Small intestine (tissue), 16 donors: Measurements from ENCODE around the gene NLRP14. TPM values are rescaled to one million over a fixed set of nuclear protein-coding genes. Genes with fewer than 3 reads are reported as not detected.

Source experiments
- DNase-seq, 2 donors: peaks; one replicate each; pipeline versions ENCODE4 v3.0.0 to v3.0.0-alpha.2; 2013
- FAIRE-seq: peaks from 2 replicates; lab custom pipeline; 2012; peaks lifted over from hg19 to GRCh38; lab: Jason Lieb, UNC
- H3K27ac ChIP-seq, 3 donors: one replicate each; pipeline ENCODE4 v1.5.1; 2013; ENCODE audit warnings: low read length in 2 of 3, mild to moderate bottlenecking in 2 of 3, control low read depth in 1 of 3, inconsistent platforms in 1 of 3, low read depth in 1 of 3, moderate library complexity in 1 of 3
- H3K27me3 ChIP-seq, 3 donors: one replicate each; pipeline ENCODE4 v1.6.1; 2013; ENCODE audit warnings: low read length in 3 of 3, inconsistent platforms in 1 of 3; ENCODE audit not compliant: control insufficient read depth in 3 of 3, insufficient read depth in 3 of 3
- H3K36me3 ChIP-seq, 3 donors: one replicate each; pipeline ENCODE4 v1.6.1; 2013; ENCODE audit warnings: low read length in 3 of 3, inconsistent platforms in 1 of 3, low read depth in 1 of 3, mild to moderate bottlenecking in 1 of 3, moderate library complexity in 1 of 3; ENCODE audit not compliant: control insufficient read depth in 3 of 3, insufficient read depth in 2 of 3
- H3K4me1 ChIP-seq, 3 donors: one replicate each; pipeline ENCODE4 v1.6.1; 2013; ENCODE audit warnings: low read length in 2 of 3, inconsistent platforms in 1 of 3, low read depth in 1 of 3, mild to moderate bottlenecking in 1 of 3, moderate library complexity in 1 of 3; ENCODE audit not compliant: control insufficient read depth in 3 of 3, insufficient read depth in 2 of 3
- H3K4me3 ChIP-seq, 3 donors: one replicate each; pipeline ENCODE4 v1.5.1; 2013; ENCODE audit warnings: low read length in 3 of 3, control low read depth in 1 of 3, inconsistent platforms in 1 of 3, low read depth in 1 of 3, mild to moderate bottlenecking in 1 of 3, moderate library complexity in 1 of 3
- H3K9me3 ChIP-seq, 2 donors: one replicate each; pipeline ENCODE4 v1.6.1; 2013; ENCODE audit warnings: low read depth in 1 of 2, low read length in 1 of 2; ENCODE audit not compliant: control insufficient read depth in 2 of 2, insufficient read depth in 1 of 2
- WGBS, 3 donors: extraction: QIAGEN DNeasy Blood & Tissue Kit; methylation state at CpG; one replicate each; pipeline ENCODE4 v1.1.7; 2013; 5-methylcytosine and 5-hydroxymethylcytosine counted together
- long read RNA-seq, 10 donors: transcript quantifications; one replicate each; lab custom pipeline, GENCODE V29; 2026
- polyA plus RNA-seq, 4 donors: library from polyadenylated mRNA; stranded (reverse) in 3 of 4; unstranded in 1 of 4; fragments of 200-250 nt in 3 of 4; fragments of 120-200 nt in 1 of 4; gene quantifications; one replicate each; pipeline versions ENCODE4 v1.2.1 to v1.2.3, GENCODE V29; 2013
- donor health status: healthy with polysubstance abuse.
- donor health status: control.
- donor health status: control.
- donor health status: Bipolar disorder and iron deficiency.
- donor health status: healthy.

Gene NLRP14, protein sequence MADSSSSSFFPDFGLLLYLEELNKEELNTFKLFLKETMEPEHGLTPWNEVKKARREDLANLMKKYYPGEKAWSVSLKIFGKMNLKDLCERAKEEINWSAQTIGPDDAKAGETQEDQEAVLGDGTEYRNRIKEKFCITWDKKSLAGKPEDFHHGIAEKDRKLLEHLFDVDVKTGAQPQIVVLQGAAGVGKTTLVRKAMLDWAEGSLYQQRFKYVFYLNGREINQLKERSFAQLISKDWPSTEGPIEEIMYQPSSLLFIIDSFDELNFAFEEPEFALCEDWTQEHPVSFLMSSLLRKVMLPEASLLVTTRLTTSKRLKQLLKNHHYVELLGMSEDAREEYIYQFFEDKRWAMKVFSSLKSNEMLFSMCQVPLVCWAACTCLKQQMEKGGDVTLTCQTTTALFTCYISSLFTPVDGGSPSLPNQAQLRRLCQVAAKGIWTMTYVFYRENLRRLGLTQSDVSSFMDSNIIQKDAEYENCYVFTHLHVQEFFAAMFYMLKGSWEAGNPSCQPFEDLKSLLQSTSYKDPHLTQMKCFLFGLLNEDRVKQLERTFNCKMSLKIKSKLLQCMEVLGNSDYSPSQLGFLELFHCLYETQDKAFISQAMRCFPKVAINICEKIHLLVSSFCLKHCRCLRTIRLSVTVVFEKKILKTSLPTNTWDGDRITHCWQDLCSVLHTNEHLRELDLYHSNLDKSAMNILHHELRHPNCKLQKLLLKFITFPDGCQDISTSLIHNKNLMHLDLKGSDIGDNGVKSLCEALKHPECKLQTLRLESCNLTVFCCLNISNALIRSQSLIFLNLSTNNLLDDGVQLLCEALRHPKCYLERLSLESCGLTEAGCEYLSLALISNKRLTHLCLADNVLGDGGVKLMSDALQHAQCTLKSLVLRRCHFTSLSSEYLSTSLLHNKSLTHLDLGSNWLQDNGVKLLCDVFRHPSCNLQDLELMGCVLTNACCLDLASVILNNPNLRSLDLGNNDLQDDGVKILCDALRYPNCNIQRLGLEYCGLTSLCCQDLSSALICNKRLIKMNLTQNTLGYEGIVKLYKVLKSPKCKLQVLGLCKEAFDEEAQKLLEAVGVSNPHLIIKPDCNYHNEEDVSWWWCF
- polyA plus RNA-seq, result under 1 TPM in 2 of 4 donors, not detected in 2; 0.03 to 0.97 TPM
- long read RNA-seq, donor 1, result 0 reads
- long read RNA-seq, donor 2, result 0 reads
- long read RNA-seq, donor 3, result 0 reads
- long read RNA-seq, donor 4, result 0 reads
- long read RNA-seq, donor 5, result 0 reads
- long read RNA-seq, donor 6, result 0 reads
- long read RNA-seq, donor 7, result 0 reads
- long read RNA-seq, donor 8, result 0 reads
- long read RNA-seq, donor 9, result 0 reads
- long read RNA-seq, donor 10, result 0 reads

DNA sequence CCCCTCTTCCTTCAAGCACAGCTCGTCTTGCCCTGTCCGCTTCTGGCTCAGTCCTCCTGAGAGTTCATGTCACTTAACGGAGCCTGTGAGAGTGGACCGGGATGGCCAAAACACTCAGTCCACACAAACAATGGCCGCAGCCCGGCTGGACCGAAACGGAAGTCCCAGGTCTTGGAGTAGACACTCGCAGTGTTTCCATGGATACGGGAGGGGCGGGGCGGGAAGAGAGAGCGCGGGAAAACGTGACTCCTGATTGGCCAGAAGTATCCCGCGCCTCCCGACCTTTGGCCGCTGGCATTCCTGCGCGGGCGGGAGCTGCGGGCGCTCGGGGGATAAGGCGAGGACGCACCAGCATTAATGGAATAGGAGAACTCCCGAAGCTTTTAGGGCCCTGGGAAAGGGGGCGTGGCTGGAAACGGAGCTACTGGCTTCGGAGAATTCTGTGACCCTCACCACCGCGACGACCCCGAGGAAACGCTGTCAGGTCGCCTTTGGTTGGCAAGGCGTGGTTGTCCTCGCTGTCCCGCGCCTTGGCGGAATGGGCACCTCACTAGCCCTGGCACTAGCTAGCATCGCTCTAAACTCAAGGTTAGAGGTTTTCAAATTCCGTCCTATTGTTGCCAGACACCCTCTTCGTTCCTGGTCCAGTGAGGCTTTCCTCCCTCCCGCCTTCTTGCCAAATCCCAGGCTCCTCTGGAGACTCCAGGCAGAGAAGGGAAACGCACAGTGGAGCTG lies at the start of gene NLRP14, which contains the start of gene ZNF214:
Gene NLRP14, plus strand, starts transcription at position 297 of the 735 bp plus-strand sequence. CDS start 18,108 bp downstream, outside the sequence.
Gene ZNF214, minus strand, starts transcription at position 164 of the 735 bp plus-strand sequence. CDS start 17,511 bp downstream, outside the sequence.
- peaks cover 0 to 4% (median 3%) of the 10 kb centered on the region in 3 donors for H3K4me1 ChIP-seq
- H3K27ac ChIP-seq, result peak within 1 kb of the TSS in 2 of 3 donors; percentile 83 to 92
- peaks cover 0 to 4% (median 0%) of the 10 kb centered on the region in 3 donors for H3K36me3 ChIP-seq
- WGBS, 3 donors, result 3 to 6% (median 5%) methylated on average over 47 of the region's 47 CpGs
- DNase-seq (peak; percentile 97 to 99), FAIRE-seq (no peak)
- H3K9me3 ChIP-seq, result peaks cover 0 to 3% of the 10 kb centered on the region in 2 donors
- no peaks in the 10 kb centered on the region for H3K27me3 ChIP-seq
- H3K4me3 ChIP-seq, result peak within 1 kb of the TSS; percentile 27 to 95 (median 73)

- no peak overlapping the region for H3K4me3 ChIP-seq
- no peaks in the 10 kb centered on the region for H3K9me3 ChIP-seq
- FAIRE-seq, result no peak
- H3K36me3 ChIP-seq, result no peaks in the 10 kb centered on the region
- no peak overlapping the region for H3K27ac ChIP-seq
- no peaks in the 10 kb centered on the region for H3K4me1 ChIP-seq
- no peaks in the 10 kb centered on the region for H3K27me3 ChIP-seq
- whole genome bisulfite sequencing, 3 donors, result 73 to 80% (median 78%) methylated on average over 2 of the region's 2 CpGs
- DNase-seq, result no peak
Observed at GRCh38 chr11:6979365-6979764, 40.9 kb upstream of the NLRP14 start.

- no peaks in the 10 kb centered on the region for H3K36me3 ChIP-seq
Observed at GRCh38 chr11:6986487-6986886, 33.8 kb upstream of the NLRP14 start.

GRCh38 chr11:6988506-6988905 lies 31.8 kb upstream of the NLRP14 start:
- no peaks in the 10 kb centered on the region for H3K27me3 ChIP-seq
- no peaks in the 10 kb centered on the region for H3K4me1 ChIP-seq
- DNase-seq (no peak), FAIRE-seq (no peak)
- H3K4me3 ChIP-seq, result no peak overlapping the region
- H3K27ac ChIP-seq, result no peak overlapping the region
- H3K9me3 ChIP-seq, result no peaks in the 10 kb centered on the region
- no peaks in the 10 kb centered on the region for H3K36me3 ChIP-seq

More at GRCh38 chr11:6986487-6986886, 33.8 kb upstream of the NLRP14 start:
- Histone ChIP-seq H3K9me3 (no peaks in the 10 kb centered on the region), H3K4me3 (no peak overlapping the region), H3K4me1 (no peaks in the 10 kb centered on the region), H3K27me3 (no peaks in the 10 kb centered on the region), H3K27ac (no peak overlapping the region)
- FAIRE-seq (no peak), DNase-seq (no peak)
- 44 to 61% (median 59%) methylated on average over 1 of the region's 1 CpG for WGBS, 3 donors

- DNase-seq, result no peak
- WGBS, 3 donors, result 69 to 79% (median 72%) methylated on average over 6 of the region's 6 CpGs
Observed at GRCh38 chr11:6991227-6991626, 29.1 kb upstream of the NLRP14 start.

DNA sequence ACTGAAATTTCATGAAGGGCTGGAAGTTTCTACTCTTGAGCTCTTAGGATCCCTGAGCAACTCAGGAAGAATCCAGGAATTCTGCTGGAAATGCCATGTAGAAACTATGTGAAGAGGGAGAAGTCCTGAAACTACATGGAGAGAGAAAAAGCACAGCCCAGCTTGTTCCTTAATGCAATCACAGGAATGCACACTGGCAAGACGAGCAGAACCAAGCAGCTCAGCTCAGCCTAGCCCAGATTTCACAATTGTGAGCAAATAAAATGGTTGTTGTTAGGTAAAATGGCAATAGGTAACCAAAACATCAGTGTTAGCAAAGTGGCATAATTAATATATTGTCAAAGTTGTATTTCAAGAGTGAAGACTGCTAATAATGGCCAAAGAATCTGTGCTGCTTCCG lies 28.3 kb upstream of the NLRP14 start:
- WGBS, 3 donors, result 77 to 78% (median 78%) methylated on average over 2 of the region's 2 CpGs
- no peak for FAIRE-seq

More at GRCh38 chr11:6991227-6991626, 29.1 kb upstream of the NLRP14 start:
- no peak overlapping the region for H3K4me3 ChIP-seq
- H3K36me3 ChIP-seq, result no peaks in the 10 kb centered on the region
- H3K27ac ChIP-seq, result no peak overlapping the region
- no peak for FAIRE-seq
- H3K27me3 ChIP-seq, result no peaks in the 10 kb centered on the region
- no peaks in the 10 kb centered on the region for H3K4me1 ChIP-seq
- H3K9me3 ChIP-seq, result no peaks in the 10 kb centered on the region

DNA sequence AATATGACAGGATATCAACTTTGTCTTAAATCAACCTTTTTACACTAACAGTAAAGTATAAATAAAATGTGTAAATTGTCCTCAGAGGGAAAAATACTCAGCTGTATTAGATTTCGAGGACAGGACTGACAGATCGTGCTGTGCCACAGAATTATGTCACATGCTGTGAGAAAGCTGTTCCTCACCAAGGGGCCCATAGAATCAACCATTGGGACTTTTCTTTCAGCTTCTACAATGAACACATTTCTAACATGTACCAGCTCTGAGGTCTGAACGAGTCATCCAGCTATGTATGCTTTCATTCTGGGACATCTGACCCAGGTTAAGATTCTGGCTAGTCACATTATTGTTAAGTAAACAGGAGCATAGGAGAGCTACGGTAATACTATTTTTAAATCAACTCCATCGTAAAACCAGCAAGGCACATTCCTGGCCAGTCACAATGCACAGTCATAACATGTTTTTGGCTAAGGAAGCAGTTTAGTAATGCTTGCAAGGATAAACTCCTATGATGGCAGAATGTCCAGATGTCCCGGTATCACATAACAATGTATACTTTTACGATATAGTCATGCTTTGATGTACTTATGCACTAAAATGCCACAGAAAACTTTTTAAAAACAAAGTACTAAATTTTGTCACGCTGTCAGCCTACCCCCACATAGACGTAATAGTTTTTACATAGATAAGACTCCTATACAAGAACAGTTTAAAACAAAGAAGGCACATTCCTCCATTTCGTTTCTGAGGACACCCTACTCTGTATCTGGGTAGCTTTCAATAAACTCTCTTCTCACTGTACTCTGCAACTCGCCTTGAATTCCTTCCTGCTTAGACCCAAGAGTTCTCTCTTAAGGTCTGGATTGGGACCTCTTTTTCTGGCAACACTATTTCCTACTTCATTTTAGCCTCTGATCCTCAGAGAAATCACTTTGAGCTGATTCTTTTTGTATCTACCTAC lies 27.5 kb upstream of the NLRP14 start:
- Histone ChIP-seq H3K36me3 (no peaks in the 10 kb centered on the region), H3K4me1 (no peaks in the 10 kb centered on the region), H3K27ac (no peak overlapping the region), H3K27me3 (no peaks in the 10 kb centered on the region), H3K9me3 (no peaks in the 10 kb centered on the region), H3K4me3 (no peak overlapping the region)
- 49 to 54% (median 52%) methylated on average over 11 of the region's 11 CpGs for WGBS, 3 donors
- FAIRE-seq (no peak), DNase-seq (no peak)

More for the DNA sequence above, 28.3 kb upstream of the NLRP14 start:
- DNase-seq, result no peak
- Histone ChIP-seq H3K27ac (no peak overlapping the region), H3K4me1 (no peaks in the 10 kb centered on the region), H3K9me3 (no peaks in the 10 kb centered on the region), H3K36me3 (no peaks in the 10 kb centered on the region), H3K4me3 (no peak overlapping the region), H3K27me3 (no peaks in the 10 kb centered on the region)
